Neural progenitor cell (in vitro differentiated cells): ENCODE data around the gene SEPTIN1. TPM values are rescaled to one million over a fixed set of nuclear protein-coding genes. Genes with fewer than 3 reads are reported as not detected.
A peak's percentile ranks its signal among the peaks of the same experiment; 100 is the strongest.

Experiments used
- DNase-seq: peaks from one replicate; pipeline ENCODE4 v3.0.0-alpha.2; 2016; ENCODE audit warnings: low spot score
- H2AFZ ChIP-seq: fragments of 200-600 bp; sonication (generic); replicated peaks from 2 replicates; pipeline ENCODE4 v1.6.1; 2016; ENCODE audit warnings: antibody characterized with exemption
- H3F3A ChIP-seq: fragments of 200-600 bp; sonication (generic); 2 replicates; pipeline ENCODE4 v1.6.1; 2016; ENCODE audit warnings: antibody characterized with exemption, low read depth
- H3K27ac ChIP-seq: fragments of 200-600 bp; sonication (generic); 2 replicates; pipeline ENCODE4 v1.5.1; 2016; ENCODE audit warnings: mild to moderate bottlenecking
- H3K27me3 ChIP-seq: fragments of 200-600 bp; sonication (generic); 2 replicates; pipeline ENCODE4 v1.6.1; 2016; ENCODE audit warnings: mild to moderate bottlenecking, moderate library complexity
- H3K36me3 ChIP-seq: fragments of 200-600 bp; sonication (generic); 2 replicates; pipeline ENCODE4 v1.5.1; 2016
- H3K4me1 ChIP-seq: fragments of 200-600 bp; sonication (generic); 2 replicates; pipeline ENCODE4 v1.6.1; 2016; ENCODE audit warnings: mixed run types
- H3K4me2 ChIP-seq: fragments of 200-600 bp; sonication (generic); 2 replicates; pipeline ENCODE4 v1.6.1; 2016
- H3K4me3 ChIP-seq: fragments of 200-600 bp; sonication (generic); 2 replicates; pipeline ENCODE4 v1.5.1; 2016
- H3K79me2 ChIP-seq: fragments of 200-600 bp; sonication (generic); 2 replicates; pipeline ENCODE4 v1.6.1; 2016; ENCODE audit warnings: low read depth
- H3K9ac ChIP-seq: fragments of 200-600 bp; sonication (generic); 2 replicates; pipeline ENCODE4 v1.6.1; 2016
- H3K9me3 ChIP-seq: fragments of 200-600 bp; sonication (generic); 2 replicates; pipeline ENCODE4 v1.5.1; 2016; ENCODE audit warnings: low read depth
- H4K20me1 ChIP-seq: fragments of 200-600 bp; sonication (generic); 2 replicates; pipeline ENCODE4 v1.6.1; 2016; ENCODE audit warnings: low read depth
- H3K27ac Mint-ChIP-seq: 3 replicates; pipeline ENCODE4 v1.8.0; 2021; ENCODE audit warnings: mixed read lengths
- H3K27me3 Mint-ChIP-seq: 2 replicates; pipeline ENCODE4 v1.8.0; 2022; ENCODE audit warnings: low read depth, mild to moderate bottlenecking, inconsistent platforms, moderate library complexity, mixed read lengths; ENCODE audit not compliant: insufficient read depth
- H3K36me3 Mint-ChIP-seq: 3 replicates; pipeline ENCODE4 v1.8.0; 2021; ENCODE audit warnings: mixed read lengths
- H3K4me1 Mint-ChIP-seq: 3 replicates; pipeline ENCODE4 v1.8.0; 2021; ENCODE audit warnings: mixed read lengths
- H3K4me3 Mint-ChIP-seq: 3 replicates; pipeline ENCODE4 v1.8.0; 2021; ENCODE audit warnings: mild to moderate bottlenecking, moderate library complexity, mixed read lengths
- H3K9me3 Mint-ChIP-seq: 3 replicates; pipeline ENCODE4 v1.8.0; 2020; ENCODE audit warnings: mixed read lengths
- CTCF ChIP-seq: fragments of 200-600 bp; sonication (generic); IDR thresholded peaks from 2 replicates; pipeline ENCODE4 v1.5.1; 2017; ENCODE audit warnings: antibody characterized with exemption, mild to moderate bottlenecking
- EZH2 ChIP-seq: fragments of 200-600 bp; sonication (generic); IDR thresholded peaks from 2 replicates; pipeline ENCODE4 v1.6.1; 2017; ENCODE audit warnings: antibody characterized with exemption, mild to moderate bottlenecking, moderate library complexity
- EZH2phosphoT487 ChIP-seq: fragments of 200-600 bp; sonication (generic); IDR thresholded peaks from 2 replicates; pipeline ENCODE4 v1.6.1; 2017; ENCODE audit warnings: antibody characterized with exemption
- total RNA-seq: library from RNA; depleted of rRNA; stranded (reverse); fragments of >200 nt; gene quantifications from 2 replicates; pipeline ENCODE4 v1.2.3, GENCODE V29; 2015; ENCODE audit warnings: low replicate concordance

SEPTIN1 gene
- total RNA-seq, 1 donor from 2014 or later, result not detected

- H3K9me3 ChIP-seq, result no peaks in the 10 kb centered on the region
- peak within 1 kb of the TSS; percentile 94 for H3K9ac ChIP-seq
- H3K4me3 ChIP-seq, result peak within 1 kb of the TSS; percentile 84
- peak within 1 kb of the TSS; percentile 100 for H3K27ac Mint-ChIP-seq
- H3F3A ChIP-seq, result peaks cover 9% of the 10 kb centered on the region
- peaks cover 26% of the 10 kb centered on the region for H3K79me2 ChIP-seq
- H4K20me1 ChIP-seq, result peaks cover 12% of the 10 kb centered on the region
- H3K27ac ChIP-seq, result peak within 1 kb of the TSS; percentile 91
- DNase-seq, result peak; percentile 99
- TF ChIP-seq EZH2 (no peak), EZH2phosphoT487 (no peak), CTCF (no peak)
- H3K27me3 ChIP-seq, result no peaks in the 10 kb centered on the region
- peaks cover 22% of the 10 kb centered on the region for H3K36me3 Mint-ChIP-seq
- peaks cover 6% of the 10 kb centered on the region for H3K4me1 ChIP-seq
- H3K27me3 Mint-ChIP-seq, result peaks cover 7% of the 10 kb centered on the region
- peak within 1 kb of the TSS; percentile 81 for H2AFZ ChIP-seq
- H3K4me2 ChIP-seq, result peak within 1 kb of the TSS; percentile 92
- H3K4me3 Mint-ChIP-seq, result peak within 1 kb of the TSS; percentile 96
- no peaks in the 10 kb centered on the region for H3K36me3 ChIP-seq
- H3K9me3 Mint-ChIP-seq, result no peaks in the 10 kb centered on the region
- H3K4me1 Mint-ChIP-seq, result peaks cover 23% of the 10 kb centered on the region
These were observed 27.0 kb downstream of the SEPTIN1 start, which contains the start of gene CD2BP2 for GRCh38 chr16:30355144-30355953. TSS of gene CD2BP2 (minus strand) at chr16:30355308. CDS start at chr16:30354681, 627 bp downstream.

GRCh38 chr16:30354423-30355143 lies 27.8 kb downstream of the SEPTIN1 start:
- Mint-ChIP-seq H3K4me1 (peaks cover 23% of the 10 kb centered on the region), H3K4me3 (peak overlapping the region; percentile 96), H3K27ac (peak overlapping the region; percentile 100), H3K9me3 (no peaks in the 10 kb centered on the region), H3K27me3 (peaks cover 7% of the 10 kb centered on the region), H3K36me3 (peaks cover 24% of the 10 kb centered on the region)
- Histone ChIP-seq H3F3A (peaks cover 12% of the 10 kb centered on the region), H3K4me2 (peak overlapping the region; percentile 92), H3K27ac (peak overlapping the region; percentile 75), H3K79me2 (peaks cover 26% of the 10 kb centered on the region), H3K9me3 (no peaks in the 10 kb centered on the region), H4K20me1 (peaks cover 12% of the 10 kb centered on the region), H3K27me3 (no peaks in the 10 kb centered on the region), H3K9ac (peak overlapping the region; percentile 94), H3K4me3 (peak overlapping the region; percentile 84), H2AFZ (peak overlapping the region; percentile 81), H3K36me3 (no peaks in the 10 kb centered on the region), H3K4me1 (peaks cover 6% of the 10 kb centered on the region)
- peak; percentile 75 for DNase-seq
- TF ChIP-seq EZH2, result no peak
- no peak for TF ChIP-seq EZH2phosphoT487
- TF ChIP-seq CTCF, result no peak

GRCh38 chr16:30353438-30354129 lies 28.8 kb downstream of the SEPTIN1 start:
- no peak for DNase-seq
- Mint-ChIP-seq H3K36me3 (peaks cover 22% of the 10 kb centered on the region), H3K27me3 (peaks cover 7% of the 10 kb centered on the region), H3K4me1 (peaks cover 23% of the 10 kb centered on the region), H3K27ac (no peak overlapping the region), H3K9me3 (no peaks in the 10 kb centered on the region), H3K4me3 (peak overlapping the region; percentile 96)
- Histone ChIP-seq H2AFZ (no peak overlapping the region), H3K27me3 (no peaks in the 10 kb centered on the region), H4K20me1 (peaks cover 12% of the 10 kb centered on the region), H3K9ac (peak overlapping the region; percentile 94), H3K4me1 (peaks cover 6% of the 10 kb centered on the region), H3K27ac (no peak overlapping the region), H3K79me2 (peaks cover 26% of the 10 kb centered on the region), H3F3A (peaks cover 15% of the 10 kb centered on the region), H3K4me2 (peak overlapping the region; percentile 92), H3K9me3 (no peaks in the 10 kb centered on the region), H3K4me3 (peak overlapping the region; percentile 84), H3K36me3 (no peaks in the 10 kb centered on the region)
- no peak for TF ChIP-seq EZH2phosphoT487
- no peak for TF ChIP-seq EZH2
- no peak for TF ChIP-seq CTCF
